HepG2 (cell line): Measurements from ENCODE around the gene SLC35D3. TPM values are rescaled to one million over a fixed set of nuclear protein-coding genes. Genes with fewer than 3 reads are reported as not detected.

Source experiments
- ATAC-seq: fragments of 200-7000 bp; cut with Tn5 transposase; 3 replicates; pipeline ENCODE4 v1.9.1; 2020; ENCODE audit warnings: mild to moderate bottlenecking, moderate library complexity
- Bru-seq: library from RNA; stranded (reverse); fragments of 400-500 nt; gene quantifications from one replicate; lab custom pipeline; 2021; lab: Mats Ljungman, UMichigan
- BruChase-seq, 2 experiments: library from RNA; stranded (reverse); fragments of 400-500 nt; gene quantifications; one replicate each; lab custom pipeline; 2021; lab: Mats Ljungman, UMichigan
- BruUV-seq: library from RNA; stranded (reverse); fragments of 400-500 nt; replicated peaks from 2 replicates; lab custom pipeline; 2021; lab: Mats Ljungman, UMichigan
- CTCF ChIA-PET: fragments of 300-600 bp; formaldehyde crosslinking; extraction: SDS; loops from one replicate; lab custom pipeline; 2021; ENCODE audit warnings: low total read pairs, inconsistent platforms, low intra/inter-chr PET ratio; lab: Yijun Ruan, JAX
- POLR2A ChIA-PET: fragments of 350-600 bp; sonication (Branson Sonifier 250); formaldehyde crosslinking; loops from one replicate; lab custom pipeline; 2020; ENCODE audit warnings: antibody characterized with exemption, inconsistent platforms; lab: Yijun Ruan, JAX
- DNase-seq: peaks from one replicate; pipeline ENCODE4 v3.0.0-alpha.2; 2015; ENCODE audit warnings: low spot score
- FAIRE-seq: peaks from 3 replicates; lab custom pipeline; 2011; peaks lifted over from hg19 to GRCh38; lab: Jason Lieb, UNC
- H2AFZ ChIP-seq: one replicate; pipeline ENCODE4 v1.6.1; 2011; ENCODE audit warnings: low read length, inconsistent platforms
- H3K27ac ChIP-seq: fragments of 300-600 bp; 3 replicates; pipeline ENCODE4 v1.8.0; 2011; ENCODE audit warnings: mixed run types, mild to moderate bottlenecking, mixed read lengths, low read length, inconsistent platforms; ENCODE audit not compliant: insufficient read depth; ENCODE audit errors: extremely low read length
- H3K27me3 ChIP-seq, 2 experiments: fragments of 200-600 bp in 1 of 2; 2 replicates in 1 of 2; 3 replicates in 1 of 2; pipeline versions ENCODE4 v1.6.0 to v1.8.0; 2011; ENCODE audit warnings: low read length in 2 of 2, mild to moderate bottlenecking in 2 of 2, moderate library complexity in 2 of 2, inconsistent platforms in 1 of 2; ENCODE audit not compliant: insufficient read depth in 2 of 2, control insufficient read depth in 1 of 2
- H3K36me3 ChIP-seq, 2 experiments: fragments of 200-600 bp in 1 of 2; replicated peaks in 1 of 2; 2 replicates in 1 of 2; 3 replicates in 1 of 2; pipeline versions ENCODE4 v1.5.1 to v1.8.0; 2011; ENCODE audit warnings: low read length in 2 of 2, inconsistent platforms in 1 of 2; ENCODE audit not compliant: insufficient read depth in 2 of 2, control insufficient read depth in 1 of 2
- H3K4me1 ChIP-seq: 2 replicates; pipeline ENCODE4 v1.5.1; 2012; ENCODE audit warnings: low read length, inconsistent platforms; ENCODE audit not compliant: insufficient read depth
- H3K4me2 ChIP-seq: 2 replicates; pipeline ENCODE4 v1.6.0; 2011; ENCODE audit warnings: low read depth, low read length, inconsistent platforms
- H3K4me3 ChIP-seq, 3 experiments: fragments of 200-600 bp in 1 of 3; sonication (generic), shearing (Covaris generic) in 1 of 3; replicated peaks in 1 of 3; 2 replicates each; pipeline ENCODE4 v1.5.1; 2011 to 2016; ENCODE audit warnings: low read length in 3 of 3, inconsistent platforms in 2 of 3, low read depth in 2 of 3, mild to moderate bottlenecking in 2 of 3, control low read depth in 1 of 3, mixed read lengths in 1 of 3; ENCODE audit not compliant: insufficient read depth in 1 of 3
- H3K79me2 ChIP-seq: one replicate; pipeline ENCODE4 v1.6.1; 2011; ENCODE audit warnings: low read length, inconsistent platforms; ENCODE audit not compliant: insufficient read depth
- H3K9ac ChIP-seq: 2 replicates; pipeline ENCODE4 v1.6.0; 2011; ENCODE audit warnings: mild to moderate bottlenecking, low read depth, low read length, inconsistent platforms; ENCODE audit not compliant: insufficient read depth
- H3K9me3 ChIP-seq: 2 replicates; pipeline ENCODE4 v1.5.1; 2012; ENCODE audit warnings: mild to moderate bottlenecking, low read length
- H4K20me1 ChIP-seq: 2 replicates; pipeline ENCODE4 v1.6.0; 2011; ENCODE audit warnings: inconsistent platforms, mild to moderate bottlenecking, low read length, moderate library complexity; ENCODE audit not compliant: insufficient read depth
- CBX1 ChIP-seq: IDR thresholded peaks from one replicate; pipeline ENCODE4 v1.6.1; 2016; ENCODE audit warnings: antibody characterized with exemption, low read depth
- ELF4 ChIP-seq: sonication (generic); formaldehyde crosslinking; IDR thresholded peaks from 2 replicates; pipeline ENCODE4 v1.5.0; 2020; ENCODE audit warnings: missing genetic modification reagents, mild to moderate bottlenecking, moderate library complexity, borderline replicate concordance
- FOSL2 ChIP-seq: sonication (generic); formaldehyde crosslinking; IDR thresholded peaks from 2 replicates; pipeline ENCODE4 v1.4.0; 2020; ENCODE audit warnings: missing genetic modification reagents
- NFE2L1 ChIP-seq: sonication (generic); formaldehyde crosslinking; IDR thresholded peaks from 2 replicates; pipeline ENCODE4 v1.4.0; 2020; ENCODE audit warnings: missing genetic modification reagents, mild to moderate bottlenecking, borderline replicate concordance
- ZNF234 ChIP-seq: sonication (generic); formaldehyde crosslinking; conservative IDR thresholded peaks from 2 replicates; pipeline ENCODE4 v1.5.1; 2020; ENCODE audit warnings: mild to moderate bottlenecking, missing genetic modification reagents
- ZNF563 ChIP-seq: sonication (generic); formaldehyde crosslinking; IDR thresholded peaks from 2 replicates; pipeline ENCODE4 v1.8.0; 2022; ENCODE audit warnings: mild to moderate bottlenecking, moderate library complexity, missing genetic modification reagents
- ZNF644 ChIP-seq: IDR thresholded peaks from 2 replicates; pipeline ENCODE4 v1.6.1; 2016; ENCODE audit warnings: low read depth
- WGBS: methylation state at CpG from one replicate; pipeline ENCODE4 v1.1.6; 2017; ENCODE audit warnings: low lambda C conversion rate; 5-methylcytosine and 5-hydroxymethylcytosine counted together
- in situ Hi-C: cut with HindIII; loops from 2 replicates; pipeline ENCODE4 v1.10.0; 2017; ENCODE audit warnings: low pct_unique_long_range_greater_than_20kb; ENCODE audit not compliant: extremely low pct_ligation_motif_present
- intact Hi-C: fragments of 100-400 bp; cut with micrococcal nuclease; formaldehyde crosslinking; loops from one replicate; pipeline ENCODE4 v1.10.0; 2022; ENCODE audit not compliant: unreplicated experiment
- long read RNA-seq, 2 experiments: library from RNA in 1 of 2; library from polyadenylated mRNA in 1 of 2; stranded (forward) in 1 of 2; unstranded in 1 of 2; transcript quantifications; one replicate each; pipeline ENCODE4 v2.0.0, GENCODE V29; 2019 to 2022
- polyA minus RNA-seq, 3 experiments: library from RNA; depleted of rRNA, polyadenylated mRNA; stranded (reverse); fragments of >200 nt; gene quantifications; 2 replicates each; pipeline ENCODE4 v1.2.3, GENCODE V29; 2011; ENCODE audit warnings: low replicate concordance in 1 of 3
- polyA plus RNA-seq, 8 experiments: library from polyadenylated mRNA; depleted of rRNA in 3 of 8; stranded (reverse) in 7 of 8; unstranded in 1 of 8; fragments of >200 nt; fragmentation: Illumina TruSeq in 4 of 8; extraction: Trizol in 4 of 8; gene quantifications; 2 replicates each; pipeline versions ENCODE4 v1.2.1 to v1.2.3, GENCODE V29; 2011 to 2016; ENCODE audit warnings: low read depth in 4 of 8, missing spikeins in 1 of 8, mixed read lengths in 1 of 8; ENCODE audit not compliant: insufficient read depth in 1 of 8
- total RNA-seq, 5 experiments: library from RNA; depleted of rRNA; stranded (reverse); fragments of >200 nt; fragmentation: Illumina TruSeq; extraction: Trizol; gene quantifications; 2 replicates each; pipeline ENCODE4 v1.2.3, GENCODE V29; 2016; ENCODE audit warnings: low read depth in 1 of 5
- TF ChIP-seq, protein P1 (sequence below): sonication (generic); formaldehyde crosslinking; IDR thresholded peaks from 2 replicates; pipeline ENCODE4 v1.5.1; 2020; ENCODE audit warnings: mild to moderate bottlenecking, missing genetic modification reagents, moderate library complexity

Gene SLC35D3, protein sequence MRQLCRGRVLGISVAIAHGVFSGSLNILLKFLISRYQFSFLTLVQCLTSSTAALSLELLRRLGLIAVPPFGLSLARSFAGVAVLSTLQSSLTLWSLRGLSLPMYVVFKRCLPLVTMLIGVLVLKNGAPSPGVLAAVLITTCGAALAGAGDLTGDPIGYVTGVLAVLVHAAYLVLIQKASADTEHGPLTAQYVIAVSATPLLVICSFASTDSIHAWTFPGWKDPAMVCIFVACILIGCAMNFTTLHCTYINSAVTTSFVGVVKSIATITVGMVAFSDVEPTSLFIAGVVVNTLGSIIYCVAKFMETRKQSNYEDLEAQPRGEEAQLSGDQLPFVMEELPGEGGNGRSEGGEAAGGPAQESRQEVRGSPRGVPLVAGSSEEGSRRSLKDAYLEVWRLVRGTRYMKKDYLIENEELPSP
- total RNA-seq (2016; rRNA removed; fragmentation: Illumina TruSeq; extraction: Trizol) (not detected in 2 replicates), polyA plus RNA-seq (2011; rRNA removed) (not detected in 2 replicates), polyA minus RNA-seq (2011; rRNA and poly(A)+ RNA removed; ENCODE audit: low replicate concordance) (not detected in 2 replicates), Bru-seq, nascent RNA (not detected), BruChase-seq, experiment 1, labeled RNA remaining after a 6-hour chase (not detected), BruChase-seq, experiment 2, labeled RNA remaining after a 2-hour chase (not detected)
- not detected in 2 replicates for total RNA-seq (2016; cell fraction: cytosol; rRNA removed; fragmentation: Illumina TruSeq; extraction: Trizol; ENCODE audit: low read depth)
- not detected in 2 replicates for total RNA-seq (2016; cell fraction: insoluble cytoplasmic fraction; rRNA removed; fragmentation: Illumina TruSeq; extraction: Trizol)
- not detected in 2 replicates for total RNA-seq (2016; cell fraction: membrane; rRNA removed; fragmentation: Illumina TruSeq; extraction: Trizol)
- not detected in 2 replicates for total RNA-seq (2016; cell fraction: nucleus; rRNA removed; fragmentation: Illumina TruSeq; extraction: Trizol)
- polyA plus RNA-seq (2011; cell fraction: cytosol; rRNA removed) = not detected in 2 replicates
- polyA plus RNA-seq (2011; cell fraction: nucleus; rRNA removed) = not detected in 2 replicates
- not detected in 2 replicates for polyA plus RNA-seq (2012)
- not detected in 2 replicates for polyA plus RNA-seq (2016; cell fraction: cytosol; fragmentation: Illumina TruSeq; extraction: Trizol; ENCODE audit: low read depth)
- polyA plus RNA-seq (2016; cell fraction: insoluble cytoplasmic fraction; fragmentation: Illumina TruSeq; extraction: Trizol; ENCODE audit: low read depth) = not detected in 2 replicates
- polyA plus RNA-seq (2016; cell fraction: membrane; fragmentation: Illumina TruSeq; extraction: Trizol; ENCODE audit: low read depth) = not detected in 2 replicates
- polyA plus RNA-seq (2016; cell fraction: nucleus; fragmentation: Illumina TruSeq; extraction: Trizol; ENCODE audit: insufficient read depth, low read depth) = not detected in 2 replicates
- polyA minus RNA-seq (2011; cell fraction: cytosol; rRNA and poly(A)+ RNA removed) = not detected in 2 replicates
- not detected in 2 replicates for polyA minus RNA-seq (2011; cell fraction: nucleus; rRNA and poly(A)+ RNA removed)
- long read RNA-seq, experiment 1 = 0 reads
- long read RNA-seq, experiment 2 = 0 reads

DNA sequence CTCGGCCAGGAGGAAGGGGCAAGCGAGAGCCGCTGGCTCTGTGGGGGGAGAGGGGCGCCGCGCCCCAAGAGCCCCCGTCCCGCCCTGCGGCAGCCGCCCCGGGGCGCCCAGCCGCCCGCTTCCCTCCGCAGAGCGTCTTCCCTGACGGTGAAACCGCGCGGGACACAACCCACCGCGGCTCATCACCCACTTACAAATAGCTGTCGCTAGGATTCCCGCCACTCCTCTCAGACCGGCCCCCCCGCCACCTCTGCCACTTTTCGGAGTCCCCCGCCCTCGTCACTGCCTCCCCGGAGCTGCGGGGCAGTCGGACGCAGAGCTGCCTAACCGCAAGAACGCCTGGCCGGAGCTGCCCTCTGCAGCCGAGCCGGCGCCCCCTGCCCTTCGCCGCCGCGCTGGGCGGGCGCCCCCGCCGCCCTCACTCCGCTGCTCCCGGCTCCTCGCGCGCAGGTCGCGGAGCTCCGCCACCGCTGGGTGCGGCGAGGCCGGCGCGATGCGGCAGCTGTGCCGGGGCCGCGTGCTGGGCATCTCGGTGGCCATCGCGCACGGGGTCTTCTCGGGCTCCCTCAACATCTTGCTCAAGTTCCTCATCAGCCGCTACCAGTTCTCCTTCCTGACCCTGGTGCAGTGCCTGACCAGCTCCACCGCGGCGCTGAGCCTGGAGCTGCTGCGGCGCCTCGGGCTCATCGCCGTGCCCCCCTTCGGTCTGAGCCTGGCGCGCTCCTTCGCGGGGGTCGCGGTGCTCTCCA lies at the start of gene SLC35D3:
SLC35D3 (plus strand) TSS at position 366 of the 749 bp plus-strand sequence; CDS start at position 494, 128 bp downstream.
- H3K9ac ChIP-seq = no peak within 1 kb of the TSS
- no peak within 1 kb of the TSS for H3K27ac ChIP-seq
- no peak for TF ChIP-seq FOSL2
- TF ChIP-seq ZNF234 (CRISPR knock-in tag) = no peak
- TF ChIP-seq ZNF644 = no peak
- TF ChIP-seq CBX1 = no peak
- TF ChIP-seq, protein P1, sequence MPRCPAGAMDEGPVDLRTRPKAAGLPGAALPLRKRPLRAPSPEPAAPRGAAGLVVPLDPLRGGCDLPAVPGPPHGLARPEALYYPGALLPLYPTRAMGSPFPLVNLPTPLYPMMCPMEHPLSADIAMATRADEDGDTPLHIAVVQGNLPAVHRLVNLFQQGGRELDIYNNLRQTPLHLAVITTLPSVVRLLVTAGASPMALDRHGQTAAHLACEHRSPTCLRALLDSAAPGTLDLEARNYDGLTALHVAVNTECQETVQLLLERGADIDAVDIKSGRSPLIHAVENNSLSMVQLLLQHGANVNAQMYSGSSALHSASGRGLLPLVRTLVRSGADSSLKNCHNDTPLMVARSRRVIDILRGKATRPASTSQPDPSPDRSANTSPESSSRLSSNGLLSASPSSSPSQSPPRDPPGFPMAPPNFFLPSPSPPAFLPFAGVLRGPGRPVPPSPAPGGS (CRISPR knock-in tag) = no peak
- TF ChIP-seq ELF4 = no peak
- TF ChIP-seq ZNF563 (CRISPR knock-in tag) = no peak
- no peak for TF ChIP-seq NFE2L1 (CRISPR knock-in tag)
- intact Hi-C loops (no loop called here), in situ Hi-C loops (loop anchor here (25.0 kb wide), 1 partner anchor 285 kb away; no protein-coding TSS in a partner anchor)
- CTCF ChIA-PET = no interaction called here
- H2AFZ ChIP-seq = no peak within 1 kb of the TSS
- 44% methylated on average over 44 of the region's 86 CpGs for WGBS
- no peak within 1 kb of the TSS for H3K4me2 ChIP-seq
- H3K36me3 ChIP-seq = no peaks in the 10 kb centered on the region
- no peaks in the 10 kb centered on the region for H3K9me3 ChIP-seq
- no peak for DNase-seq
- peaks cover 8 to 55% of the 10 kb centered on the region in 2 experiments for H3K27me3 ChIP-seq
- H3K4me3 ChIP-seq = no peak within 1 kb of the TSS
- FAIRE-seq = no peak
- BruUV-seq = no TSS peak
- POLR2A ChIA-PET = no interaction called here
- H3K79me2 ChIP-seq = no peaks in the 10 kb centered on the region
- no peaks in the 10 kb centered on the region for H4K20me1 ChIP-seq
- H3K4me1 ChIP-seq = no peaks in the 10 kb centered on the region
- ATAC-seq = peak; percentile 30
